ENCODE measurements around the gene RSPH10B. TPM values are rescaled to one million over a fixed set of nuclear protein-coding genes. Genes with fewer than 3 reads are reported as not detected.
A peak's percentile ranks its signal among the peaks of the same experiment; 100 is the strongest.

Gene RSPH10B
- total and polyA plus RNA-seq, 10 of the 15 experiments (the other 5 are each of a cell fraction or from before 2014, with no cell fraction given): 0.03 TPM; not detected in 9

- TF ChIP-seq RBBP5 (conservative IDR thresholded peaks at IDR 0.05): no peak
- TF ChIP-seq RFX5 (IDR thresholded peaks at IDR 0.05; ENCODE audit: low read depth, low read length): peak; percentile 87
- no peak for TF ChIP-seq SKIL (IDR thresholded peaks at IDR 0.05; ENCODE audit: low read depth, poor library complexity, severe bottlenecking)
- no peak for TF ChIP-seq SUPT20H (IDR thresholded peaks at IDR 0.05; ENCODE audit: borderline replicate concordance, control insufficient read depth, low read depth, low read length)
- TF ChIP-seq ATF7 (IDR thresholded peaks at IDR 0.05; ENCODE audit: low read depth): no peak
- TF ChIP-seq KLF5 (IDR thresholded peaks at IDR 0.05; ENCODE audit: partially characterized antibody): peak; percentile 80
- peak; percentile 87 for TF ChIP-seq CHD2 (IDR thresholded peaks at IDR 0.05; ENCODE audit: borderline replicate concordance, low read depth, low read length)
- TF ChIP-seq SMC3 (IDR thresholded peaks at IDR 0.05; ENCODE audit: borderline replicate concordance, low read length): peak; percentile 22; the same call in 1 of the 2 replicates
- TF ChIP-seq WRNIP1 (IDR thresholded peaks at IDR 0.05; ENCODE audit: borderline replicate concordance, low read depth, low read length): no peak
- TF ChIP-seq, protein P1, sequence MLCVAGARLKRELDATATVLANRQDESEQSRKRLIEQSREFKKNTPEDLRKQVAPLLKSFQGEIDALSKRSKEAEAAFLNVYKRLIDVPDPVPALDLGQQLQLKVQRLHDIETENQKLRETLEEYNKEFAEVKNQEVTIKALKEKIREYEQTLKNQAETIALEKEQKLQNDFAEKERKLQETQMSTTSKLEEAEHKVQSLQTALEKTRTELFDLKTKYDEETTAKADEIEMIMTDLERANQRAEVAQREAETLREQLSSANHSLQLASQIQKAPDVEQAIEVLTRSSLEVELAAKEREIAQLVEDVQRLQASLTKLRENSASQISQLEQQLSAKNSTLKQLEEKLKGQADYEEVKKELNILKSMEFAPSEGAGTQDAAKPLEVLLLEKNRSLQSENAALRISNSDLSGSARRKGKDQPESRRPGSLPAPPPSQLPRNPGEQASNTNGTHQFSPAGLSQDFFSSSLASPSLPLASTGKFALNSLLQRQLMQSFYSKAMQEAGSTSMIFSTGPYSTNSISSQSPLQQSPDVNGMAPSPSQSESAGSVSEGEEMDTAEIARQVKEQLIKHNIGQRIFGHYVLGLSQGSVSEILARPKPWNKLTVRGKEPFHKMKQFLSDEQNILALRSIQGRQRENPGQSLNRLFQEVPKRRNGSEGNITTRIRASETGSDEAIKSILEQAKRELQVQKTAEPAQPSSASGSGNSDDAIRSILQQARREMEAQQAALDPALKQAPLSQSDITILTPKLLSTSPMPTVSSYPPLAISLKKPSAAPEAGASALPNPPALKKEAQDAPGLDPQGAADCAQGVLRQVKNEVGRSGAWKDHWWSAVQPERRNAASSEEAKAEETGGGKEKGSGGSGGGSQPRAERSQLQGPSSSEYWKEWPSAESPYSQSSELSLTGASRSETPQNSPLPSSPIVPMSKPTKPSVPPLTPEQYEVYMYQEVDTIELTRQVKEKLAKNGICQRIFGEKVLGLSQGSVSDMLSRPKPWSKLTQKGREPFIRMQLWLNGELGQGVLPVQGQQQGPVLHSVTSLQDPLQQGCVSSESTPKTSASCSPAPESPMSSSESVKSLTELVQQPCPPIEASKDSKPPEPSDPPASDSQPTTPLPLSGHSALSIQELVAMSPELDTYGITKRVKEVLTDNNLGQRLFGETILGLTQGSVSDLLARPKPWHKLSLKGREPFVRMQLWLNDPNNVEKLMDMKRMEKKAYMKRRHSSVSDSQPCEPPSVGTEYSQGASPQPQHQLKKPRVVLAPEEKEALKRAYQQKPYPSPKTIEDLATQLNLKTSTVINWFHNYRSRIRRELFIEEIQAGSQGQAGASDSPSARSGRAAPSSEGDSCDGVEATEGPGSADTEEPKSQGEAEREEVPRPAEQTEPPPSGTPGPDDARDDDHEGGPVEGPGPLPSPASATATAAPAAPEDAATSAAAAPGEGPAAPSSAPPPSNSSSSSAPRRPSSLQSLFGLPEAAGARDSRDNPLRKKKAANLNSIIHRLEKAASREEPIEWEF (IDR thresholded peaks at IDR 0.05; ENCODE audit: insufficient replicate concordance, low read depth, low read length): no peak
- TF ChIP-seq ZNF217 (IDR thresholded peaks at IDR 0.05): 0 out of 2 replicates have a peak, but pooled peaks have one; percentile 41
- TF ChIP-seq RELA (IDR thresholded peaks at IDR 0.05; ENCODE audit: borderline replicate concordance, partially characterized antibody): peak; percentile 71
- TF ChIP-seq EED (IDR thresholded peaks at IDR 0.05; ENCODE audit: low read depth): peak; percentile 54
- TF ChIP-seq DPF2 (IDR thresholded peaks at IDR 0.05): peak; percentile 59
- TF ChIP-seq SMAD5 (IDR thresholded peaks at IDR 0.05; ENCODE audit: low read depth): peak; percentile 73
- no peak for TF ChIP-seq NR2C2 (IDR thresholded peaks at IDR 0.05; ENCODE audit: borderline replicate concordance, control insufficient read depth, insufficient read length, low read depth)
- TF ChIP-seq TAF1 (IDR thresholded peaks at IDR 0.05; ENCODE audit: borderline replicate concordance, low read depth, low read length): peak; percentile 80
- peak; percentile 56; the same call in 1 of the 2 replicates for TF ChIP-seq BACH1 (IDR thresholded peaks at IDR 0.05; ENCODE audit: borderline replicate concordance)
- TF ChIP-seq MXI1 (IDR thresholded peaks at IDR 0.05; ENCODE audit: low read depth, low read length): peak; percentile 99
- TF ChIP-seq NBN (IDR thresholded peaks at IDR 0.05): peak; percentile 76; the same call in 1 of the 2 replicates
- TF ChIP-seq BHLHE40 (IDR thresholded peaks at IDR 0.05; ENCODE audit: borderline replicate concordance in 1 of 2, low read depth in 2 of 2, low read length in 1 of 2): peak; percentile 89 to 98
- peak; percentile 88 for TF ChIP-seq LARP7 (IDR thresholded peaks at IDR 0.05)
- TF ChIP-seq MEF2A (IDR thresholded peaks at IDR 0.05; ENCODE audit: insufficient read depth, low read depth, low read length): no peak
These were observed 38.5 kb upstream of the RSPH10B start, which contains the start of the genes AIMP2 and PMS2 (continued) for GRCh38 chr7:6008668-6009611.

Data from GM12878 (cell line).